Astrocyte of the spinal cord (primary cell): Measurements from ENCODE around the gene PBRM1.

Experiments used
- DNase-seq: peaks from one replicate; pipeline ENCODE4 v3.0.0; 2011; ENCODE audit warnings: low read depth, low spot score
- H3K4me3 ChIP-seq: 2 replicates; pipeline ENCODE4 v1.5.1; 2011; ENCODE audit warnings: low read depth, mild to moderate bottlenecking, low read length, moderate library complexity
- CTCF ChIP-seq: IDR thresholded peaks from 2 replicates; pipeline ENCODE4 v1.5.1; 2012; ENCODE audit warnings: low read depth, mild to moderate bottlenecking, low read length, inconsistent platforms
- in situ Hi-C: cut with HindIII; loops from 2 replicates; pipeline ENCODE4 v1.10.0; 2017; ENCODE audit warnings: low sequenced_read_pairs

PBRM1 gene

GRCh38 chr3:52620580-52620979 is 65.1 kb downstream of the PBRM1 start:
- in situ Hi-C loops = no loop called here
- no peak overlapping the region for H3K4me3 ChIP-seq
- DNase-seq = no peak
- no peak for TF ChIP-seq CTCF

- no peak for TF ChIP-seq CTCF
- in situ Hi-C loops = no loop called here
- no peak for DNase-seq
- no peak overlapping the region for H3K4me3 ChIP-seq
Observed at GRCh38 chr3:52615166-52615565, 70.5 kb downstream of the PBRM1 start.

GRCh38 chr3:52614689-52615088 is 71.0 kb downstream of the PBRM1 start:
- no peak for TF ChIP-seq CTCF
- no peak overlapping the region for H3K4me3 ChIP-seq
- peak; percentile 16 for DNase-seq
- in situ Hi-C loops = no loop called here

GRCh38 chr3:52609316-52609815 is 76.3 kb downstream of the PBRM1 start:
- H3K4me3 ChIP-seq = no peak overlapping the region
- in situ Hi-C loops = no loop called here
- no peak for DNase-seq
- no peak for TF ChIP-seq CTCF

GRCh38 chr3:52608337-52608736 is 77.4 kb downstream of the PBRM1 start:
- no peak overlapping the region for H3K4me3 ChIP-seq
- in situ Hi-C loops = no loop called here
- DNase-seq = no peak
- TF ChIP-seq CTCF = no peak

- H3K4me3 ChIP-seq = no peak overlapping the region
- in situ Hi-C loops = no loop called here
- DNase-seq = peak; percentile 25
- TF ChIP-seq CTCF = no peak
Observed at GRCh38 chr3:52606373-52607085, 79.2 kb downstream of the PBRM1 start.

- in situ Hi-C loops = no loop called here
Observed at GRCh38 chr3:52600258-52600657, 85.5 kb downstream of the PBRM1 start.

More at GRCh38 chr3:52600258-52600657, 85.5 kb downstream of the PBRM1 start:
- no peak overlapping the region for H3K4me3 ChIP-seq
- no peak for DNase-seq
- TF ChIP-seq CTCF = no peak
